ENCODE data around the gene APH1B.
"Not testable (repeated sequence)": the region's sequence is repeated elsewhere in the genome, so short reads cannot be mapped to it uniquely, and the experiment has no call there.

APH1B gene

DNA sequence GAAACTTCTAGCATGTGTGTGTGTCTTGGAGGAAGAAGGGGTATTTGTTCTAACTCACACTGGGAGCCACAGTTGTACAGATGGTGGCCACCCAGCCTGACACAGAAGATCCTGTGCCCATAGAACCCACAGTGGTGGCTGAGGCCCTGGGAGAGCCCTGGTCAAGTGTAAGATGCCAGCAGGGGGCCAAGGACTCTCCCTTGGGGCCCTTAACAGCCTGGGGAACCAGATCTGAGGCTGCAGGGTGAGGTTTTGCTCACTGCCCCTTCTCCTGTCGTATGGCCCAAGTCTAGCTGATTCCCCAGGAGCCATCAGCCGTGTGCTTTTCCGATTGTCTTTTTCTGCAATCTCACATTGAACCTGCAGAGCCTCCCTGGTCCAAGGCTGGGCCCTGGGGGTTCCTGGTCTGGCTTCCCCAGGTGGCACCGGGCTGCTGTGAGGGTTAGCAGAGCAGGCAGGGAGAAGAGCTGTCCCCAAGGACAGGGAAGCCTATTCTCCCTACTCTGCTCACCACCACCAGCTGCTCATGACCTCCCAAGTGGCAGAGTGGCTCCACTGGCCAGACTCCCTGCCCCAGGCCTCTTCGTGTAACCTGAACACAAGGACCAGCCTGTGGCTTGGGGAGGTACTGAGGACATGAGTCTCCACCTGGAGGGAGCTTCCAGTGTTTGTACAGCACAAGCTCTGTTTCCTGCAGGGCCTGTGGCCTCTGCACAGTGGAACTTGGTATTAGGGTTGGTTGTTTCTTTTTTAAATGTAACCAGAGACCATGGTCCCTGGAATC, 52.4 kb downstream of the APH1B start:
- no peak for DNase-seq (ENCODE audit: low read depth in 1 of 2, low spot score in 1 of 2)

DNA sequence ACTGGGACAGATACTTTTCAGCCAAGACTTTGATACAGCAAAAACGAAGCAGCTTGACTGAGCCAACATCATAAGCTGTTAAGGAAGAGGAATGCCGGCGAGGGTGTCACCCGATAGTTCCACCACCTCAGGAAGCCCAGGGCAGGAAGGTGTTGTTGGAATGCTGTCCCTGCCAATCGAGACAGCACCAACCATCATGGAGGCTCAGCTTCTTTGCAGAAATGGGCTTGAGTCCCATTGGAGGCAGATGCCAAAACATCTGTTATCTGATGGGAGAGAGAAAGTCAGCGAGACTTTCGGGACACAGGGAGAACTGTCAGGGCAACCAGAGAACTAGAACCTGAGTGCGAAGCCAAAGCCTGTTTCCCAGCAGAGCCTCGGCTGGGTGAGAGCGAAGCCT, 53.5 kb downstream of the APH1B start:
- DNase-seq (ENCODE audit: low read depth in 1 of 2, low spot score in 1 of 2) = no peak

DNA sequence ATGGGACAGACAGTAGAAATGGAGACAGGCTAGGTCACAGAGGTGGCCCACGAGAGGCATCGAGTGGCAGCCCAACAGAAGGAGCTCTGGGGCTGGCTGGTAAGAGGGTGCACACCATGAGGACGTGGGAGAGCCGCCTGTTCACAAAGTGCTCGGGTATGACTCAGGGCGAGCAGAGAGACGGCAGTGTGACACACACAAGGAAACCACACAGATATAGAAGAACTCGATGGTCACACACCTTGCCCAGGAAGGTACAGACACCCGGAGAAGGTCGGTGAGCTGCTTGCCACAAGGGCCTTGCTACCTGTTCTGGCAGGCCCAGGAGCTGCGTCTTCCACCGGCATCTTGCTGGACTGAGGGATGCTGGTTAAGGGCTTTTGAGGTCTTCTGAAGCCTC, 54.1 kb downstream of the APH1B start:
- no peak for DNase-seq (ENCODE audit: low read depth in 1 of 2, low spot score in 1 of 2)

DNA sequence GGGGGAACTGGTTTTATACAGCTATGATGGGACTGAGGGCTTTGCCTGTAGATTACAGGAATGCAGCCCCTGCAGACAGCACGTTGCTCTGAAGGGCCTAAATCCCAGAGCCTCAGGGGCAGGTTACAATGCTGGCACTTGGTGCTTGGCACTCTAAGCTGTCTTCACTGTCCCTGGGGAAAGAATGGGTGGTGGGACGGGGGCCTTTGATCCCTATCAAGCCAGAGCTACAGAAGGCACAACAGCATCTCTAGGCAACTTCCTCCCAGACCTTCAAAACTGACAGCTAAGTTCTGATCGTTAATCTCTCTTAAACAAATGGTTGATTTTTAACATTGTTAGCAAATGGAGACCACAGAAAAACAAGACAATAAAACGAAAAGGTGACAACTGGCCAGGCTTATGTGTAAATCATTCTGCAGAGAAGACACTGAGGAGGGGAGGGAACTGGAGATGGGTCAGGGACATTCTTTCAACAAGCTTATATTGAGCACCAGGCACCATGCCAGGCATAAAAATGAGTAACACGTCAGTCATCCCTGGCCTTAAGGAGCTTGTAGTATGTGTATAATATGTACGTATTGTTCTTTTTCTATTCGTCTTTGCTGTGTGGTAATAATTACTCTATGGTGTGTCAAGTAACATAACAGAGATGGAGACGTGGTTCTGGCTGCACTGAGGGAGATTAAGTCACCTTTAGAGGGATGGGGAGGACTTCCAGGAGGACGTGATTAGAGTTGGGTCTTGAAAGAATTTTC, 55.1 kb downstream of the APH1B start:
- DNase-seq (ENCODE audit: low read depth in 1 of 2, low spot score in 1 of 2) = no peak

DNA sequence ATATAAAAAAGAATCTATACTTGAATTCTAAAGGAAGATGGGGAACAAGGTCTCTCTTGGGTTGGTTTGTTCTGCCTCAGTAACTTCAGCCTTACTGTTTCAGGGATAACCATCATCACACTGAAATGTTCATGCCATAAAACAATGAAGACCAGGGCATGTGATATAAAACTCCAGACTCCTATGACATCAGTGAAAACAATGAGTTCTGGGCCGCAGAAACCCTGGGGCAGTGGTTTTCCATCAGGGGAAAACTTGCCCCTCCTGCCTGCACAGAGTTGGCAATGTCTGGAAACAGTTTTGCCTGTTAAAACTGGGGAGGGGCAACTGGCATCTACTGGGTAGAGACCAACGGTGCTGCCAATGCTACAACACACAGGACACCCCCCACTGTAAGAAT, 57.4 kb downstream of the APH1B start:
- no peak for DNase-seq (ENCODE audit: low read depth in 1 of 2, low spot score in 1 of 2)

DNA sequence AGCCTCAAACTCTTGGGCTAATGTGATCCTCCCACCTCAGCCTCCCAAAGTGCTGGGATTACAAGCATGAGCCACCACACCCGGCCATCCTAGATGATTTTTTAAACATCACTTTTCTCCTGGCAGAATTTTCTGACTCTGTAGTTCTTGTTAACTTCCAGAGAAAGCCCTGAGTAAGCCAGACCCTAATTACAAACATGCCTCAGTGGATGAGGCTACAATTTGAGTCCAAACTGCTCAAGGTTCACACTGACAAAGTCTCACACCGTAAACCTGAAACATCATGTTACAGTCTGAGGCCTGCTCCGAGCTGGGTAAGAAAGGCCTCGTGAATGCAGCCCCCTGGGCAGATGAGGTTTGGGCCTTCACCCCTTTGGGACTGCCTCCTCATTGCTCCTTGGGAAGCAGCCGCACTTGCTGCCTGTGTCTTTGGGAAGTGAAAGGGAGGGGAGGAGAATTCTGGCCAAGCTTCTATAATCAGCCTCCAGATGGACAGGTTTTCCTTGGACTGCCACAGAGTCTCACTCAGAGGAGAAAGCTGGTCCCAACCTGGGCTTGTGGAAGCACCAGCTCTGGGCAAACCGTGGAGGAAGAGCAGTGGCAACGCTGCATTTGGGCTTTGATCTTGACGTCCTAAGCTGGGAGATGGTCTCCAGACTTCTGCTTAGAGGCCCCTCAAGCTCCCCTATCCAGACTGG, 58.3 kb downstream of the APH1B start:
- DNase-seq (ENCODE audit: low read depth in 1 of 2, low spot score in 1 of 2) = no peak

DNA sequence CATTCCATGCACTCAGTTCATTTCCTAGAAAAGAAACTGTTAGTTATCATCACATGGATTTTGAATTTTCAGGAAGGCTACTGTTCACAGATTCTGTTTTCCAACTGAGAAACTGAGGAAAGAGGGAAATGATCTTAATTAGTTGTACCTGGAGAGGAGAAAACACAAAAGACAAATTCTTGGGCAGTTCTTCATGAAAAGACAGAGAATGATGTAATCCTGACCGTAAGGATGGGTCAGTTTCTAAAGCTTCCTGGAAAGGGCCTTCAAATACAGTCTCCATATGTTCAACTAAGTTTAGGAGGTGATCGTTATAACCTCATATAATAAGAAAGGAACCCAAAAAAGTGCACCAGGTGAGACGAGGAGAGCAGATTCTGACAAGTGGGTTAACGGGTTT, 59.6 kb downstream of the APH1B start:
- no peak for DNase-seq (ENCODE audit: low read depth in 1 of 2, low spot score in 1 of 2)

DNA sequence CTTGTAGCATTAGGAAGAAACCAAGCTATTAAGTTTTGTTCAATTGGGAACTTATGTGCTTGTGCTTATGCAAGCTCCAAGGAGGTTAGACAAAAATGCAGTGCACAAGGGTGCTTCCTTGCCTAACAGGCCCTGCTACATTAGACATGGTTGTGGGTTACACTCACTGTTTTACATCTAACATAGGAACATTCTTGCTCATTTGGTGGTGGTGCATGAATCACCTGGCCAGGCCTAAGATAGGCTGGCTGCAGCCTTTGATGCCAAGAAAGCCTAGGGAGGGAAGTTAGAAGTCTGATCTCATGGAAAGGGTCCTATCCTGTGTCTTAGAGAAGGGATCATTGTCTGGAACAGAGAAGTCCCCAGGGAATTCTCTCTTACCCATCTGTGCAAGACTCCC, 60.8 kb downstream of the APH1B start:
- DNase-seq (ENCODE audit: low read depth in 1 of 2, low spot score in 1 of 2) = no peak

DNA sequence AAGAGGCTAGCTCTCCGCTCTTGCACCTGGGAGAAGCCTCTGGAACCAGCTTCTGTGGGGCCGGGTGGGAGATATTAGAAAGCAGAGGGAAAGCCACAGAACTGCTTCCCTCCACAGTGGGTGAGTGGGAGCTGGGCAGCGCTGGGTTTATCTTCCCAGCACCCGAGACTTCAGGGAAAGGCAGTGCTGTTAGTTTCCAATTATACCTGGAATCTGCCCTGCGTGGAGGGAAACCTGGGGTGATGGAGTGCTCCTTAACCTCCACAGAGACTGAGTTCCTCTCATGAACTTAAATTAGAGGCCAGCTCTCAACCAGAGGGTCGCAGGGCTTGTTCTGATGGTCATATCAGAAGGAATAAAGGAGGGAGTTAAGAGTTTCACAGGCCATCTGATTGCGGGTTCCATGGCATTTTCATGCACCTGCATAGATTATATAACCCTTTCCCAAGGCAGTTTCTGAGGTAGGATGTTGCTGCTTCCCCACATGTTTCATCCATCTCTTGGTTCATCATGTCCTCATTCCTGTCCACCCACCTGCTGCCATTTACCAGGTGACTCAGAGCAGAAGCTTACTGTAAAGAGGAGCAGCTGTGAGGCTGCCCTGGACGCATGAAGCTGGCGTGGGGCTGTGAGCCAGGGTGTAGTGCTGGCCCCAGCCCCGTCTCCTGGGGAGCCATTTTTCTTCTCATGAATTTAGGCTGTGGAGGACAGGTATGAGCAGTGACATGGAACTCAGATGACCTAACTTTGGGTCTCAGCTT, 61.8 kb downstream of the APH1B start:
- DNase-seq (ENCODE audit: low read depth in 1 of 2, low spot score in 1 of 2) = no peak

DNA sequence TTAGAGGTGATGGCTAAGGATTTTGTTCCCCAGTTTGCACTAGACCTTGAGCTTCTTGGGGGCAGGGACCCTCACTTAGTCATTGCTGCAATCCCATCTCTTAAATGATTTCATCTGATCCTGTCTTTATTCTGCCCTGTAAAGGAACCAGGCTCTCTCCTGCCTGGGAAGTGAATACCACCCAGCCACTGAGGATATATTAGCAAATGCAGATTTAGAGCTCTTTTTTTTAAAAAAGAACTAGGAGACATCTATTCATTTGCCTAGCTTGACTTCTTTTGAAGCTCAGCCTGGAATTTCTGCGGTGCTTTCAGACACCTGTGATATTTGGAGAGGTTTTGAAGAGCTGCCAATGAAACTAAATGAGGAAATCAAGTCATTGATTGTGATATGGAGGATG, 62.4 kb downstream of the APH1B start:
- DNase-seq (ENCODE audit: low read depth in 1 of 2, low spot score in 1 of 2) = no peak

DNA sequence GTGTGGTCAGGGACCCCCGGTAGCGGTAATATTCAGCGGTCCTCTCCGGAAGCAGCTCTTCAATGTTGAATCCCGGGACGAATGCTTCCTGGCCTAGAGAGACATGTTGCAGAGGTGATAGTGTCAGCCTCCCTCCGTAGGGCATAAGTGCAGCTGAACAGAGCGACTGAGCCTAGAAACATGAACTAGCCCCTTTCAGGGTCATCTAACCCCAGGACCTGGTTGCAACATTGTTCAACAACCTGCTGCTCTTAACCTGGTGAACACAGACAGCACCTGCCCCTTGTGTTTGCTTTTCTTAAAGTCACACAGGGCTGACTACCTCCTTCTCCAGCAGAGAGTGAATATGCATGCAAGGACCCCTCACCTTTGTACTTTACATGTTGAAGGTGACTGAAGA, 62.9 kb downstream of the APH1B start:
- DNase-seq (ENCODE audit: low read depth in 1 of 2, low spot score in 1 of 2) = no peak

DNA sequence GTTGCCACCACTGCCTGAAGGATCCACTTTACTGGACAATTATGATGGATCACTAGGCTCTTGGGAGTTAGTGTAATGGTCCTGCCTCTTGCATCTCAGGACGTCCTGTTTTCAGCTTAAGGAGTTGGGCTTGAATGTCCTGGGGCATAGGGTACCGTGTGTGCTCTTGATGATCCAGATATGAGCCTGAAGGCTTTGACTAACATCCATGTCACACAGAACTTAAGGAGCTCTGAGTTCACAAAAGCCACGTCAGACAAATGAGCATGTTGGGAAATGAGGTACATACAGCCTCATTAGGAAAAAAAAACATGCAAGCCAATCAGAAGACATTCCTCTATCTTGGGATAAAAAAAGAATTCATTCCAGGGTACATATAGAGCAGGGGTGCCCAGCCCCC, 63.5 kb downstream of the APH1B start:
- DNase-seq (ENCODE audit: low read depth in 1 of 2, low spot score in 1 of 2) = no peak

DNA sequence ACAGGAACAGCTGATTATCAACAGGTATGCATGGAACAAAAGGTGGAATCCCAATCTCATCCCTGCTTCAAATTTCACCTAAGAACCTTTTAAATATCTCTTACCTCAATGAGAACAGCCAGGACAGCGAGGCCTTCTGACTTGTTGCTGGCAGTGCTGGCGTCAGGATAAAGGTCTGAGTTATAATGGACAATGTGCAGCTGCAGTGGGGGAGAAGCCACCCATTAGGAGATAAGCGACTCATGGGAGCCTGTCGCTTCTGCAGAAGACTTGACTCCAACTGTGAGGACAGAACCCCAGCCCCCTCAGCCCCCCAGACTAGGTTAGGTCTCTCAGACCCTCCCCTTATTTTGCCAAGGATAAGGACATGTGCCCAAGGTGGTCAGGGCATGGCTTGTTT, 64.5 kb downstream of the APH1B start:
- DNase-seq (ENCODE audit: low read depth in 1 of 2, low spot score in 1 of 2) = no peak

DNA sequence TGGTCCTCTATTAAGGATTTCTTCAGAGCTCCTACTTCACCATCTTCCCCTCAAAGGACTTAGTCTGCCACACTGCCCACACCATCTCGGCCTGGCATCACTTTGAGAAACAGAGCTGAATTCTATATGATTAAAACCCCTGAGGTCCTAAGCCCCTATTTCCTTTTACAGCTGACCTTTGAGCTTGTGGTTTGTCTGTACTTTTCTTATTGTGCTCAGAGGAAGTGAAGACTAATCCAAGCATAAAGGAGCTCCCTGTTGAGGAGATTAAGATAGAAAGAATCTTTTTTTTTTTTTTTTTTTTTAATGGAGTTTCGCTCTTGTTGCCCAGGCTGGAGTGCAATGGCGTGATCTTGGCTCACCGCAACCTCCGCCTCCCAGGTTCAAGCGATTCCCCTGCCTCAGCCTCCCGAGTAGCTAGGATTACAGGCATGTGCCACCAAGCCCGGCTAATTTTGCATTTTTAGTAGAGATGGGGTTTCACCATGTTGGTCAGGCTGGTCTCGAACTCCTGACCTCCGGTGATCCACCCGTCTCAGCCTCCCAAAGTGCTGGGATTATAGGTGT, 65.7 kb downstream of the APH1B start:
- DNase-seq (ENCODE audit: low read depth in 1 of 2, low spot score in 1 of 2) = not testable (repeated sequence)

DNA sequence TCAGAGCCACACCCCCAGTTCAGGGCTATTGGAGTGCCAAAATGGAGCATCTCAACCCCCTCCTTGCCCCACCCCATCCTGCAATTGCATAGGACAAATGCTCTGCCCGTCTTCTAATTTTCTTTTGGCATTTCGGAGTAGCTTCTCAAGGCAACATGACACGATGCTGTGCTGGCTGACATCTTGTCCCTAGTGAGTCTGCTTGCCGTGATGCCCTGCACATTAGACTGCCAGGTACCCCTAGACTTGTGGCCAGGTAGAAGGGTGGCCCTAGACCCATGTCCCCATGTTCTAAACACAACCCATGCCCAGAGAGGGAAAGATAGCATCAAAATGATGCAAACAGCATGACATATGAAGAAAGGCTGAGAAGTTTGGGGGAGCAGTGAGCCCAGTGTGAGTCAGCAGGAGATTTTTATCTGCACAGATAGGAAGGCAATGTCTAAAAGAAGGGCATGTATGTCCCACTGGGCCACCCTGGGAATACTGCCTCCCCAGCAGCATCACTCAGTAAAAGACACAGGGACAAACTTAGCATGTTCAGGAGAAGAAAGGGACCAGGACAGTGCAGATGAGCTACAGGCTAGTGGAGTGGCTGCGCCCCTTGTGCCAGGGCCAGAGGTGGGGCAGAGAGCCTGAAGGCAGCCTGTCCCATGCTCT, 67.5 kb downstream of the APH1B start:
- DNase-seq (ENCODE audit: low read depth in 1 of 2, low spot score in 1 of 2) = no peak

DNA sequence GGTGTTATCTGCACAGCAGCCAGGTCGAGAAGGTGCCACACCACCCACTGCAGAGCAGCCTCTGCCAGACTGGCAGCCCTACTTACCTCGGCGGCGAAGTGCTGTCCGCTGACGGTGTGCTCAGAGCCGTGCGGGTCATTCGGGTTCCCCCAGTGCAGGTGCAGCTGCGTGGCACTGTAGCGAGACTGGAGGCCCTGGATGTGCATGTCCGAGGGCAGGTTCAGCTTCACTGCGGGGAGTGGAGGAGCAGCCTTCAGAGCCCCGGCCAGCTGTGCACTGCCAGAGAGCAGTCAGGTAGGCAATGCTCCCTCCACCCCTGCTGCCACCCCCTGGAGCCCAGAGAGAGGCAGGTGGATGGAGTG, 68.0 kb downstream of the APH1B start:
- no peak for DNase-seq (ENCODE audit: low read depth in 1 of 2, low spot score in 1 of 2)

DNA sequence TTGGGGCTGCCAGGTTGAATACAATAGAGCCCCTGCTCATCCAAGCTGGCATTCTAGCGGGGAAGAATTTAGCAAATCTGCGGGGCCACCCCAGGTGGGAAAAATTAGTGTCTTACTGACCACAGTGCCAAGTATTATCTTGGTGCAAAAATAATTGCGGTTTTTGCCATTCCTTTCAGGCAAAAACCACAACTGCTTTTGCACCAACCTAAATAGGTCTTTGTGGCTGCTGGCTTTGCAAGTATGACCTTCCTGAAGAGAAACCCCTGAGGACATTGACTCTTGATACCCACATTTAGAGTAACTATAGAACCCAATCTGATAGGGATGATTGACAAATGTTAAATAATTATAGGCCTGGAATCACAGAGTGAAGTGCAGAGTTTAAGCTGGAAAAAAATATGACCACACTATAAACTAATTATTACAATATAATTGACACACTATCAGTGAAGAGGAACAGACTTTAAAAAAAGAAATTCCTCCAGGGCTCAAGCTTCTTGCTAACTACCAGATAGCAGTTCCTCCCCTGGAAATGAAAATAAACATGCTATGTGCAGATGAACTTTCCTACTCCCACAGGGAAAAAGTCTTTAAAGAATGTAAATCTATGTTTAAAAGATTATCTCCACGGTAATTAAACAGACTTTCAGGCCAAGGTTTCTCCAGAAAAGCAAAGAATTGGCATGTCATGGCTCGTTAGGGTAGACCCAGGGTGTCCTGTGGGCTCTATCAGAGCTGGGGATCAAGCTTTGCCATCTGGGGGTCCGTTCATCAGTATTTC, 69.9 kb downstream of the APH1B start:
- no peak for DNase-seq (ENCODE audit: low read depth in 1 of 2, low spot score in 1 of 2)

DNA sequence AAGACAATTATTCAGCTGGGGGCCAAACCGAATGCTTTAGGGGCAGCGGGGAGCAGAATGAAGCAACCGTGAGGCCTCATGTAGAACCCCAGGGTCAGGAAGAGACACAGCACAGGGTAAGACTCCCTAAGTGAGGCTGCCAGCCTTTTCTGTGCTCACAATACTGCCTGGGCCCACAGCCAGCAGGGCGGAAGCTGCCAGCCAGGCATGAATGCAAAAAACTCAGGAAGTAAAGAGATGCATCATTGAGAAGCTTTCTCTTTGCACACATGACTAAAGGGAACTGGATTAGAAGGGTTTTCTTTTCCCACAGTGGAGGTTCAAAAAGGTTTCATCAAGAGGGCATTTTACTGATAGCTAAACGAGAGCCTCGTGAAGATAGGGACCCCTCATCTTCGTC, 71.0 kb downstream of the APH1B start:
- no peak for DNase-seq (ENCODE audit: low read depth in 1 of 2, low spot score in 1 of 2)

DNA sequence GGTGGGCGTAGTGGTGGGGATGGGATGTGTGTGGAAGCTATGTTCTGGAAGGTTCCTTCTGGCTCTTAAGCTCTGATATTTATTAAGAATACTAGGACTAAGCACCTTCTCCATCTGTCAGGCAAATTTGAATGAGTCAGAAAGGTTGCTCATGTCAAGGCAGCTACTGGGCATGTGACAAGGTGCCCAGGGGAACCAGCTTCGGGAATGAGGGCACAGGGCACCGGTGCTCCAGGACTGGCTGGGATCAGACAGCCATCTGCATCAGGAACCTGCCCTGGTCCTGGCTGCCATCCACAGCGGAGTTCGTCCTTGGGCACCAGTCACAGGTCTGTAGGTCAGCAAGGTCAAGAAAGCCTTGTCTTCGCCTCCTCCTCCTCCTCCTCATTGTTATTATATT, 71.8 kb downstream of the APH1B start:
- DNase-seq (ENCODE audit: low read depth in 1 of 2, low spot score in 1 of 2) = no peak

DNA sequence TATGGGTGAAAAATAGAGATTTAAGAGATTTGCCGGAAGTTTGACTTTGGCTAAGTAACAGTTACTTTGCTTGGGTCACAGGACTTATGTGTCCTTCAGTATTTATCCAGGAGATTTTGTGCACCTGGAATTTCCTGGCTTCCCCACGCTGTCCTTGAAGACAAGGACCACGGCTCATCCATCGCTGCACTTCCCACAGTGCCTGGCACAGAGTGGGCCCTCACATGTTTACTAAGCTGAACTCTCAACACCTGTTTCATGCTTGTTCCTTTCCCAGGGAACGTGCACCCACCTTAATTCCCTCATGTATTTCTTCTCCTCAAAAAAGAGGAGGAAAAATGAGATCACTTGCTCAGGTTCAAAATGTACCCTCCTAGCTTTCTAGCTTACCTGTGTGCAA, 72.2 kb downstream of the APH1B start:
- no peak for DNase-seq (ENCODE audit: low read depth in 1 of 2, low spot score in 1 of 2)

Measured in stimulated activated CD4-positive, alpha-beta T cell treated with anti-CD3 and anti-CD28 coated beads, Interleukin-15, amount 100 ng/mL, for 1 hour (primary cell).